ENCODE results near the gene ABCC1. TPM values are rescaled to one million over a fixed set of nuclear protein-coding genes. Genes with fewer than 3 reads are reported as not detected.

ABCC1 gene
- total RNA-seq, 1 donor from 2014 or later = 95.7 TPM

- Mint-ChIP-seq H3K4me1 (ENCODE audit: low read depth) (no peaks in the 10 kb centered on the region), H3K27ac (no peak overlapping the region), H3K36me3 (ENCODE audit: low read depth) (peaks cover 93% of the 10 kb centered on the region), H3K9me3 (peaks cover 7% of the 10 kb centered on the region), H3K4me3 (ENCODE audit: low read depth) (no peak overlapping the region), H3K27me3 (ENCODE audit: low read depth) (no peaks in the 10 kb centered on the region)
- DNase-seq (ENCODE audit: low spot score) = no peak
- intact Hi-C loops (cut with micrococcal nuclease) = no loop called here
Measured at GRCh38 chr16:16080465-16081065, 131.1 kb downstream of the ABCC1 start.

- Mint-ChIP-seq H3K27me3 (ENCODE audit: low read depth) (no peaks in the 10 kb centered on the region), H3K4me1 (ENCODE audit: low read depth) (no peaks in the 10 kb centered on the region), H3K9me3 (peaks cover 7% of the 10 kb centered on the region), H3K27ac (no peak overlapping the region), H3K4me3 (ENCODE audit: low read depth) (no peak overlapping the region), H3K36me3 (ENCODE audit: low read depth) (peaks cover 93% of the 10 kb centered on the region)
- DNase-seq (ENCODE audit: low spot score) = no peak
- intact Hi-C loops (cut with micrococcal nuclease) = no loop called here
Measured at GRCh38 chr16:16081141-16081540, 131.7 kb downstream of the ABCC1 start.

DNA sequence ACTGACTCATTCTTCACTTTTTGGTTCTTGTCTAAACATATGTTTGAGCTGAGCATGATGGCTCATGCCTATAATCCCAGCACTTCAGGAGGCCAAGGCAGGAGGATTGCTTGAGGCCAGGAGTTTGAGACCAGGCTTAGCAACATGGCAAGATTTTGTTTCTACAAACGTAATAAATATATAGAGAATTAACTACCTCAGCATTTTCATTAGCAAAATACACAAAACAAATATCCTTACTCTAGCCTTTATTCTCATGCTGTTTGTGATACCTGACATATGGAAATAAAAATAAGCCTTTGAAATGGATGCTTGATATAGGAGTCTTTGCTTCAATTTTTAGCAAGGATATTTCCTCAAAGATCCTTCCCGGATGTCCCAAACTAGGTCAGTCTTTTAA lies 132.8 kb downstream of the ABCC1 start:
- Mint-ChIP-seq H3K4me1 (ENCODE audit: low read depth) (no peaks in the 10 kb centered on the region), H3K9me3 (peaks cover 7% of the 10 kb centered on the region), H3K36me3 (ENCODE audit: low read depth) (peaks cover 95% of the 10 kb centered on the region), H3K4me3 (ENCODE audit: low read depth) (no peak overlapping the region), H3K27ac (no peak overlapping the region), H3K27me3 (ENCODE audit: low read depth) (no peaks in the 10 kb centered on the region)
- intact Hi-C loops (cut with micrococcal nuclease) = no loop called here
- no peak for DNase-seq (ENCODE audit: low spot score)

GRCh38 chr16:16083421-16084156 lies 134.2 kb downstream of the ABCC1 start:
- H3K9me3 Mint-ChIP-seq = peaks cover 7% of the 10 kb centered on the region
- no peaks in the 10 kb centered on the region for H3K4me1 Mint-ChIP-seq (ENCODE audit: low read depth)
- peaks cover 93% of the 10 kb centered on the region for H3K36me3 Mint-ChIP-seq (ENCODE audit: low read depth)
- no peak for DNase-seq (ENCODE audit: low spot score)
- no peak overlapping the region for H3K4me3 Mint-ChIP-seq (ENCODE audit: low read depth)
- H3K27me3 Mint-ChIP-seq (ENCODE audit: low read depth) = no peaks in the 10 kb centered on the region
- intact Hi-C loops (cut with micrococcal nuclease) = no loop called here
- no peak overlapping the region for H3K27ac Mint-ChIP-seq

GRCh38 chr16:16084874-16085273 lies 135.5 kb downstream of the ABCC1 start:
- Mint-ChIP-seq H3K9me3 (peaks cover 7% of the 10 kb centered on the region), H3K27me3 (ENCODE audit: low read depth) (no peaks in the 10 kb centered on the region), H3K27ac (no peak overlapping the region), H3K36me3 (ENCODE audit: low read depth) (peaks cover 87% of the 10 kb centered on the region), H3K4me3 (ENCODE audit: low read depth) (no peak overlapping the region), H3K4me1 (ENCODE audit: low read depth) (no peaks in the 10 kb centered on the region)
- intact Hi-C loops (cut with micrococcal nuclease) = no loop called here
- no peak for DNase-seq (ENCODE audit: low spot score)

DNA sequence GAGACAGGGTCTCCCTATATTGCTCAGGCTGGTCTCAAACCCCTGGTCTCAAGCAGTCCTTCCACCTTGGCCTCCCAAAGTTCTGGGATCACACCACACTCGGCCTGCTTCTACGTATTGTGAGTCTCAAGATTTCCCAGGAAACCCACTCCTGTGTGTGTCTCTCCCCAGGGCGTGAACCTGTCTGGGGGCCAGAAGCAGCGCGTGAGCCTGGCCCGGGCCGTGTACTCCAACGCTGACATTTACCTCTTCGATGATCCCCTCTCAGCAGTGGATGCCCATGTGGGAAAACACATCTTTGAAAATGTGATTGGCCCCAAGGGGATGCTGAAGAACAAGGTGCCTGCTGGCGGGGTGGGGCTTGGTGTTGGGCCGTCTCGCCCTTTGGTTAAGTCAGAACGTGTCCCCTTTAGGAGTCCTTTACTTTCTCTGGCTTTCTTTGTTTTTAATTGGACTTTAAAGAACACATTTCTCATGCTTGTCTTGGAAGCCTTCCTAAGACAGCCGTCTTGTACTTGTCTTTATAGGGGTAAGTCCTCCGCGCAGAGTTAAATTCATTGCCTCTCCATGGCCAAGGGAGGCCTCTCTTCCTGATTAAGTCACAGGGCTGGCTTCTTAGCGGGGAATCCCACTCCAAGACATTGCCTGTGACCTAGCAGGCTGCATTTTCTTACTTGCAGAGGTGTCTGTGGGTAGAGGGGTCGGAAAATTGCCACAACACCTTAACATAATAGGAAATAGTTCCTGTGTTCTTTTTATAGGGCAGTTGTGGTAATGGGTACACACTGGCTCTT lies 137.4 kb downstream of the ABCC1 start:
- H3K27ac Mint-ChIP-seq = no peak overlapping the region
- peaks cover 7% of the 10 kb centered on the region for H3K9me3 Mint-ChIP-seq
- intact Hi-C loops (cut with micrococcal nuclease) = no loop called here

DNA sequence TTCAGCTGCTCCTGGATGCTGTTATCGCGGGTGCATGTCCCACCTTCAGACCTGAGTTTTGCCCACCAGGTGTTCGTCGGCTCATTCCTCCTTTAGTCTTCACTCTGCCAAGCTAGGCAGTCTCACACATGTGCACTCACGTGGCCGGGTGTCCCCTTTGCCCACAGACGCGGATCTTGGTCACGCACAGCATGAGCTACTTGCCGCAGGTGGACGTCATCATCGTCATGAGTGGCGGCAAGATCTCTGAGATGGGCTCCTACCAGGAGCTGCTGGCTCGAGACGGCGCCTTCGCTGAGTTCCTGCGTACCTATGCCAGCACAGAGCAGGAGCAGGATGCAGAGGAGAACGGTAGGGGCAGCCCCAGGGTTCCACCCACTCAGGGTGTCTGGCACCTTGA lies 140.8 kb downstream of the ABCC1 start:
- Mint-ChIP-seq H3K36me3 (ENCODE audit: low read depth) (peaks cover 80% of the 10 kb centered on the region), H3K27ac (no peak overlapping the region), H3K27me3 (ENCODE audit: low read depth) (no peaks in the 10 kb centered on the region), H3K4me3 (ENCODE audit: low read depth) (no peak overlapping the region), H3K9me3 (no peaks in the 10 kb centered on the region), H3K4me1 (ENCODE audit: low read depth) (no peaks in the 10 kb centered on the region)
- DNase-seq (ENCODE audit: low spot score) = no peak
- intact Hi-C loops (cut with micrococcal nuclease) = no loop called here

More for the DNA sequence above, 137.4 kb downstream of the ABCC1 start:
- Mint-ChIP-seq H3K4me1 (ENCODE audit: low read depth) (no peaks in the 10 kb centered on the region), H3K36me3 (ENCODE audit: low read depth) (peaks cover 89% of the 10 kb centered on the region), H3K4me3 (ENCODE audit: low read depth) (no peak overlapping the region), H3K27me3 (ENCODE audit: low read depth) (no peaks in the 10 kb centered on the region)
- DNase-seq (ENCODE audit: low spot score) = no peak

DNA sequence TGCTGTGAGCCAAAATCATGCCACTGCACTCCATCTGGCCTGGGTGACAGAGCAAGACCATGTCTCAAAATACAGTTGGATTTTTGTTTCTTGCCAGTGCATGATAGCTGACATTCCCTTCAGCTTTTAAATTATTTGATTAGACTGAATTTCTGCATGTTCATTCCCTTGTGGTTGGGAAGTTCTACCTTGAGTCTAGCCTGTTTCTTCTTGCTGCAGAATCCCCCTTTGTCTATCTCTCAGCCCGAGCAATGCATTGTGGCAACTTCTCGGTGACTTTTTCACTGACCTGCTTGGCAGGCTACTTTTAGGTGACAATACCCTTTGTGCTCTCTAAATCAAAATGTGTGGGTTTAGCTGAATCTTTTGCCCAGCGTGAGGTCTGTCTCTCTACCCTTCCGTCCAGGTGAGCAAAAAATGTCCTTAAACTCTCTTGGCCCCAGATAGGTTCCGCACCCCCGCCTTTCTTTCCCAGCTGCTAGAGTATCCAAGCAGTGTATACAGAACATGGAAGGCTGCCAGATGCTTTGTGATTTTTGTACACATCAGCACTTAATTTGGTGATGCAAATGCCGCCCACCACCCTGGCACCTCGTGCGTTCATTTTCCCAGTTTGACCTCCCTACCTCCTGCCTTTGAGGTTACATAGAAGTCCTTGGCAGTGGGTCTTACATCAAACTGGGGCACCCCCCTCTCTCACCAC lies 143.7 kb downstream of the ABCC1 start:
- intact Hi-C loops (cut with micrococcal nuclease) = no loop called here
- Mint-ChIP-seq H3K27ac (no peak overlapping the region), H3K27me3 (ENCODE audit: low read depth) (no peaks in the 10 kb centered on the region), H3K4me1 (ENCODE audit: low read depth) (no peaks in the 10 kb centered on the region), H3K9me3 (no peaks in the 10 kb centered on the region), H3K4me3 (ENCODE audit: low read depth) (no peak overlapping the region), H3K36me3 (ENCODE audit: low read depth) (peaks cover 78% of the 10 kb centered on the region)
- DNase-seq (ENCODE audit: low spot score) = no peak

DNA sequence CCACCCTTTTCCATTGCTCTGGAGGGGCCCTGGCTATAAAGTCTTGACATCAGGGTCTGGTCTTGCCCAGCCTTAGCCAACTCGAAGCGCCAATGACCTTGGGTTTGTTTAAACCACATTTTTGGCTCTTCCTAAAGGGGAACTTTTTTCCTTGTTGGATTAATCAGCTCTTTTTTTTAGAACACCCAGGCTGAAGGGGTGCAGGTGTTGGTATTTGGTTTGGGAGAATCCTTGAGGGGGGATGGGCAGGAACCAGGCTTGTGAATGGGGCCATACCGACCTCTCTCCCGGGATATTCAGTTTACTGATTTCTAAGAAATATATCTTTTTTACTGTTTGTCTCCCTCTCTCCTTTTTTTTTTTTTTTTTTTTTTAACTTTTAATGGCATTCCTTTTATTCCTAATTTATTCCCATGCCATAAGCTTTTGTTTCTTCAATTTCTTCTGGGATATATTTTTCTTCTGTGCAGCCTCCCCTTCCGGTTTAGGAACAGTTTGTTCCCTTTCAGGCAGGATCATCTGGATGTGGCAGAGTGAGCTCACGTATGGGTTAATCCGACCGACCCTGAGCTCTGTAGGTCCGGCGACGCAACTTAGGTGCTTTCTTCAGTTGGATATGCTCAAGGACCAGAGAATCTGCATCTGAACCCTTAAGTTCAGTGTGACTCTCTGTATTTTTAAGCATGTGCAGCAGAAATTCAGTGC lies 144.4 kb downstream of the ABCC1 start:
- no peak for DNase-seq (ENCODE audit: low spot score)
- no peak overlapping the region for H3K27ac Mint-ChIP-seq
- no peak overlapping the region for H3K4me3 Mint-ChIP-seq (ENCODE audit: low read depth)
- no peaks in the 10 kb centered on the region for H3K4me1 Mint-ChIP-seq (ENCODE audit: low read depth)
- no peaks in the 10 kb centered on the region for H3K9me3 Mint-ChIP-seq
- peaks cover 79% of the 10 kb centered on the region for H3K36me3 Mint-ChIP-seq (ENCODE audit: low read depth)
- no peaks in the 10 kb centered on the region for H3K27me3 Mint-ChIP-seq (ENCODE audit: low read depth)
- intact Hi-C loops (cut with micrococcal nuclease) = no loop called here

DNA sequence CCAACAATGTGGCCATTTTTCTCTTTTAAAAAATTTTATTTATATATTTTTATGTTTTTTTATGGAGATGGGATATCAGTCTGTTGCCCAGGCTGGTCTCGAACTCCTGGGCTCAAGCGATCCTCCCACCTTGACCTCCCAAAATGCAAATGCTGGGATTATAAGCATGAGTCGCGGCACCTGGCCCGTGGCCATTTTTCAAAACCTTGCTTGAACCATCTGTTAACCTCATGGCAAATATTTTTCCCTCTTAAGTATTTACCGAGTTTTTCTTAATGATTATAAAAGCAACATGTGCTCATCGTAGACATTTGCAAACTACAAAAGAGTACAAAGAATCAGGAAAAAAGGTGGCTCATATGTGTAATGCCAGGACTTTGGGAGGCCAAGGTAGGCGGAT lies 146.2 kb downstream of the ABCC1 start:
- Mint-ChIP-seq H3K4me1 (ENCODE audit: low read depth) (peaks cover 2% of the 10 kb centered on the region), H3K36me3 (ENCODE audit: low read depth) (peaks cover 80% of the 10 kb centered on the region), H3K4me3 (ENCODE audit: low read depth) (no peak overlapping the region), H3K27me3 (ENCODE audit: low read depth) (no peaks in the 10 kb centered on the region), H3K9me3 (no peaks in the 10 kb centered on the region), H3K27ac (no peak overlapping the region)
- no peak for DNase-seq (ENCODE audit: low spot score)
- intact Hi-C loops (cut with micrococcal nuclease) = no loop called here

- Mint-ChIP-seq H3K4me3 (ENCODE audit: low read depth) (no peak overlapping the region), H3K27ac (no peak overlapping the region), H3K4me1 (ENCODE audit: low read depth) (peaks cover 2% of the 10 kb centered on the region), H3K9me3 (no peaks in the 10 kb centered on the region), H3K36me3 (ENCODE audit: low read depth) (peaks cover 75% of the 10 kb centered on the region), H3K27me3 (ENCODE audit: low read depth) (no peaks in the 10 kb centered on the region)
- intact Hi-C loops (cut with micrococcal nuclease) = no loop called here
- DNase-seq (ENCODE audit: low spot score) = no peak
Measured at GRCh38 chr16:16096121-16096857, 146.9 kb downstream of the ABCC1 start.

DNA sequence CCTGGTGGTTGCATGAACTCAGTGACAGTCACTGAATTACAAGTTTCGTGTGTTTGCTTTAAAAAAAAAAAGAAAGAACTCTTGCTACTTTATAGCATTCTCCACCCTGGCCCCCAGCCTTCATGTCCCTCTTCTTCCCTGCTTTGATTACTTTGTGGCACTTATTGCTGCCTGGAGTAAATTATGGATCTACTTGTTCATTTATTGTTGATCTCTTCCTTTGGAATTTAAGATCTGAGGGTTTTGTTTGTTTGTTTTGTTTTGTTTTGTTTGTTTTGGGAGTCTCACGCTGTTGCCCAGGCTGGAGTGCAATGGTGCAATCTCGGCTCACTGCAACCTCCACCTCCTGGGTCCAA lies 147.4 kb downstream of the ABCC1 start:
- intact Hi-C loops (cut with micrococcal nuclease) = no loop called here
- H3K27me3 Mint-ChIP-seq (ENCODE audit: low read depth) = no peaks in the 10 kb centered on the region
- H3K9me3 Mint-ChIP-seq = no peaks in the 10 kb centered on the region
- H3K27ac Mint-ChIP-seq = no peak overlapping the region
- H3K4me3 Mint-ChIP-seq (ENCODE audit: low read depth) = no peak overlapping the region
- H3K4me1 Mint-ChIP-seq (ENCODE audit: low read depth) = peaks cover 2% of the 10 kb centered on the region
- H3K36me3 Mint-ChIP-seq (ENCODE audit: low read depth) = peaks cover 75% of the 10 kb centered on the region
- DNase-seq (ENCODE audit: low spot score) = no peak

Data from activated T-helper 2 cell treated with anti-CD3 and anti-CD28 coated beads, Interferon-gamma antibody, Interleukin-2, Interleukin-4, amounts not matched to agents 10 μg/mL and 5 μg/mL and 100 μg/mL, durations not matched to agents 14 hours and 24 hours and 36 hours (primary cell).